ENCODE measurements around the gene EPB41L2.

DNA sequence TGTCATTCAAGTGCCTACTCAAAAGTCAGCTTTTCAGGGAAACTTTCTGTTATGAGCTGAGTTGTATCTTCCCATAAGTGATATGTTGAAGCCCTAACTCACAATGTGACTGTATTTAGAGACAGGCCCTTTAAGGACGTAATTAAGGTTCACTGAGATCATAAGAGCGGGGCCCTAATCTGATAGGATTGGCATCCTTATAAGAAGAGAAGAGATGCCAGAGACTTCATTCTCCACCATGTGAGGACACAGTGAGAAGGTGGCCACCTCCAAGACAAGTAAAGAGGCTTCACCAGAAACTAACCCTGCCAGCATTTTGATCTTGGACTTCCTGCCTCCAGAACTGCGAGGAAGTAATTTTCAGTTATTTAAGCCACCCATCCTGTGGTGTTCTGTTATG lies 248.5 kb downstream of the EPB41L2 start:
- TF ChIP-seq, protein P1, sequence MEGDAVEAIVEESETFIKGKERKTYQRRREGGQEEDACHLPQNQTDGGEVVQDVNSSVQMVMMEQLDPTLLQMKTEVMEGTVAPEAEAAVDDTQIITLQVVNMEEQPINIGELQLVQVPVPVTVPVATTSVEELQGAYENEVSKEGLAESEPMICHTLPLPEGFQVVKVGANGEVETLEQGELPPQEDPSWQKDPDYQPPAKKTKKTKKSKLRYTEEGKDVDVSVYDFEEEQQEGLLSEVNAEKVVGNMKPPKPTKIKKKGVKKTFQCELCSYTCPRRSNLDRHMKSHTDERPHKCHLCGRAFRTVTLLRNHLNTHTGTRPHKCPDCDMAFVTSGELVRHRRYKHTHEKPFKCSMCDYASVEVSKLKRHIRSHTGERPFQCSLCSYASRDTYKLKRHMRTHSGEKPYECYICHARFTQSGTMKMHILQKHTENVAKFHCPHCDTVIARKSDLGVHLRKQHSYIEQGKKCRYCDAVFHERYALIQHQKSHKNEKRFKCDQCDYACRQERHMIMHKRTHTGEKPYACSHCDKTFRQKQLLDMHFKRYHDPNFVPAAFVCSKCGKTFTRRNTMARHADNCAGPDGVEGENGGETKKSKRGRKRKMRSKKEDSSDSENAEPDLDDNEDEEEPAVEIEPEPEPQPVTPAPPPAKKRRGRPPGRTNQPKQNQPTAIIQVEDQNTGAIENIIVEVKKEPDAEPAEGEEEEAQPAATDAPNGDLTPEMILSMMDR (IDR thresholded peaks at IDR 0.05; ENCODE audit: low read depth, low read length), result no peak
- TF ChIP-seq EZH2phosphoT487 (IDR thresholded peaks at IDR 0.05; ENCODE audit: low read depth), result no peak
